ENCODE results near the gene TECPR1.

TECPR1 gene

DNA sequence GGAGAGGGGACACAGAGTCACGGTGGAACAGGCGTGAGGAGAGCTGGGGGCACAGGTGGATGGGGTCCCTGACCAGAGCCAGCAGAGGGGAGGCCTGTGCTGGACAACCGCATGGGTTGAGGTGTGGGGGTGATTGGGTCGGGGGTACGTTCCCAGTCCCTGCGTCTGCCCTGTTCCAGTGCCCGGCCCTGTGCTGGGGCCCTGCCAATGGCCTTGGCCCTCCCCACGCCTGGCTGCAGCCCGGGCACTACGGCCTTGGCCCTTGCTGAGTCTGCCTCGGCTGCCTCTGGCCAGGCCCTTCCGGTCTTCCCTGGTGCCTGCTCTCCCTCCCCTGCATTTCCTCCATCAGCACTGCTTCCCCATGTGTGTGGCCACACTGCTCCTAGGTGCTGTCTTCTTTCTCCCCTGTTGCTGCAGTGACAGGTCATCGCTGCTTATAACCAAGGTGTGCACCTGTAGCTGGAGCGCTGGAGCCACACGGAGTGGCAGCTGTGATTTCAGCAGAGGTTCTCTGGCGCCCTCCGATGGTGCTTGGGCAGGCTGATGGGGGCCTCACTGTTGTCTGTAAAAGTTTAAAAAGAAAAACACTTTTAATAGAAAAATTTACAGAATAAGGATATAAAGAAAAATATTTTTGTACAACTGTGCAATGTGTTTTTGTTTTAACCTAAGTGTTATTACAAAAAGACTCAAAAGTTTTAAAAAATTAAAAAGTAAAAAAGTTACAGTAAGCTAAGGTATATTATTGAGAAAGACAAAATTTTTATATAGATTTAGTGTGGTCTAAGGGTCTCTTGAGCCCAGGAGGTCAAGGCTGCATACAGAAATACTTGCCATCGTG, 86.0 kb downstream of the TECPR1 start:
- no peak for DNase-seq (ENCODE audit: low spot score)
- CTCF ChIA-PET = interaction anchor here (0.6 to 12.0 kb wide), 4 partner anchors 23 to 967 kb away, joined by 4 to 202 read pairs (median 4); no protein-coding TSS in a partner anchor
- TF ChIP-seq, protein P1, sequence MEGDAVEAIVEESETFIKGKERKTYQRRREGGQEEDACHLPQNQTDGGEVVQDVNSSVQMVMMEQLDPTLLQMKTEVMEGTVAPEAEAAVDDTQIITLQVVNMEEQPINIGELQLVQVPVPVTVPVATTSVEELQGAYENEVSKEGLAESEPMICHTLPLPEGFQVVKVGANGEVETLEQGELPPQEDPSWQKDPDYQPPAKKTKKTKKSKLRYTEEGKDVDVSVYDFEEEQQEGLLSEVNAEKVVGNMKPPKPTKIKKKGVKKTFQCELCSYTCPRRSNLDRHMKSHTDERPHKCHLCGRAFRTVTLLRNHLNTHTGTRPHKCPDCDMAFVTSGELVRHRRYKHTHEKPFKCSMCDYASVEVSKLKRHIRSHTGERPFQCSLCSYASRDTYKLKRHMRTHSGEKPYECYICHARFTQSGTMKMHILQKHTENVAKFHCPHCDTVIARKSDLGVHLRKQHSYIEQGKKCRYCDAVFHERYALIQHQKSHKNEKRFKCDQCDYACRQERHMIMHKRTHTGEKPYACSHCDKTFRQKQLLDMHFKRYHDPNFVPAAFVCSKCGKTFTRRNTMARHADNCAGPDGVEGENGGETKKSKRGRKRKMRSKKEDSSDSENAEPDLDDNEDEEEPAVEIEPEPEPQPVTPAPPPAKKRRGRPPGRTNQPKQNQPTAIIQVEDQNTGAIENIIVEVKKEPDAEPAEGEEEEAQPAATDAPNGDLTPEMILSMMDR (conservative IDR thresholded peaks at IDR 0.05; ENCODE audit: low read depth) = peak; percentile 79
- H3K27ac ChIP-seq = no peak overlapping the region
- POLR2A ChIA-PET (ENCODE audit: low non-redundant PET) = no interaction called here
